GM18907 (cell line): ENCODE results near the gene ETHE1.

Experiments
- ATAC-seq: cut with Tn5 transposase; IDR thresholded peaks from one replicate; pipeline ENCODE4 v1.9.1; 2021; ENCODE audit warnings: mild to moderate bottlenecking, moderate library complexity; ENCODE audit not compliant: unreplicated experiment

Gene ETHE1

GRCh38 chr19:43467276-43467675, 59.7 kb downstream of the ETHE1 start:
- no peak for ATAC-seq

- no peak for ATAC-seq
Measured at GRCh38 chr19:43466793-43467192, 60.2 kb downstream of the ETHE1 start.

GRCh38 chr19:43465468-43466120, 61.4 kb downstream of the ETHE1 start, which contains the start of gene LYPD3:
TSS of gene LYPD3 (minus strand) at chr19:43465608. CDS start at chr19:43465571, 37 bp downstream.
- no peak for ATAC-seq

GRCh38 chr19:43464134-43464775, 62.7 kb downstream of the ETHE1 start:
- no peak for ATAC-seq

- peak; percentile 86 for ATAC-seq
Measured at GRCh38 chr19:43463381-43464133, 63.4 kb downstream of the ETHE1 start.

- no peak for ATAC-seq
Measured at GRCh38 chr19:43462785-43463380, 64.1 kb downstream of the ETHE1 start.

- ATAC-seq = no peak
Measured at GRCh38 chr19:43462383-43462782, 64.6 kb downstream of the ETHE1 start.

GRCh38 chr19:43461303-43461702, 65.7 kb downstream of the ETHE1 start:
- no peak for ATAC-seq

GRCh38 chr19:43460362-43461016, 66.5 kb downstream of the ETHE1 start:
- no peak for ATAC-seq

- ATAC-seq = no peak
Measured at GRCh38 chr19:43457809-43458208, 69.2 kb downstream of the ETHE1 start.
